Endothelial cell of umbilical vein (primary cell): ENCODE data around the gene NXPH4. TPM values are rescaled to one million over a fixed set of nuclear protein-coding genes. Genes with fewer than 3 reads are reported as not detected.

ENCODE experiments used
- BruUV-seq: library from RNA; stranded (reverse); fragments of 400-500 nt; replicated peaks from 2 replicates; lab custom pipeline; 2021; lab: Mats Ljungman, UMichigan
- CTCF ChIA-PET: fragments of 300-600, 350-600 bp; sonication (Branson Sonifier 250); formaldehyde crosslinking; loops from one replicate; lab custom pipeline; 2021; ENCODE audit warnings: antibody characterized with exemption, inconsistent platforms; lab: Charles Lee
- POLR2A ChIA-PET: fragments of 300-600, 350-600 bp; sonication (Branson Sonifier 250); formaldehyde crosslinking; loops from one replicate; lab custom pipeline; 2021; ENCODE audit warnings: antibody characterized with exemption, inconsistent platforms; lab: Charles Lee
- DNase-seq: peaks from one replicate; pipeline ENCODE4 v3.0.0-alpha.2; 2011; ENCODE audit warnings: low read depth, low spot score
- FAIRE-seq: peaks from 2 replicates; lab custom pipeline; 2011; peaks lifted over from hg19 to GRCh38; lab: Jason Lieb, UNC
- H2AFZ ChIP-seq: 2 replicates; pipeline ENCODE4 v1.6.0; 2012; ENCODE audit warnings: low read depth, low read length, control low read depth, inconsistent platforms
- H3K27ac ChIP-seq: 2 replicates; pipeline ENCODE4 v1.5.1; 2011; ENCODE audit warnings: low read depth, mild to moderate bottlenecking, control low read depth, low read length, moderate library complexity; ENCODE audit not compliant: insufficient read depth
- H3K27me3 ChIP-seq, 2 experiments: 2 replicates each; pipeline versions ENCODE4 v1.6.0 to v1.6.1; 2011; ENCODE audit warnings: low read length in 2 of 2, mixed read lengths in 1 of 2; ENCODE audit not compliant: control insufficient read depth in 2 of 2, insufficient read depth in 2 of 2
- H3K36me3 ChIP-seq, 2 experiments: 2 replicates in 1 of 2; 3 replicates in 1 of 2; pipeline ENCODE4 v1.5.1; 2011; ENCODE audit warnings: low read length in 2 of 2, mild to moderate bottlenecking in 1 of 2, moderate library complexity in 1 of 2; ENCODE audit not compliant: control insufficient read depth in 2 of 2, insufficient read depth in 2 of 2; ENCODE audit errors: extremely low read depth in 1 of 2
- H3K4me1 ChIP-seq: 3 replicates; pipeline ENCODE4 v1.5.1; 2011; ENCODE audit warnings: mild to moderate bottlenecking, low read length; ENCODE audit not compliant: control insufficient read depth, insufficient read depth; ENCODE audit errors: extremely low read depth
- H3K4me2 ChIP-seq: 2 replicates; pipeline ENCODE4 v1.6.1; 2011; ENCODE audit warnings: low read length, control low read depth, mixed read lengths; ENCODE audit not compliant: insufficient read depth
- H3K4me3 ChIP-seq, 3 experiments: fragments of 200-600 bp in 1 of 3; sonication (generic), shearing (Covaris generic) in 1 of 3; replicated peaks in 1 of 3; 2 replicates each; pipeline ENCODE4 v1.5.1; 2011 to 2016; ENCODE audit warnings: control low read depth in 3 of 3, low read length in 3 of 3, mild to moderate bottlenecking in 2 of 3, inconsistent platforms in 1 of 3, low read depth in 1 of 3, moderate library complexity in 1 of 3; ENCODE audit not compliant: insufficient read depth in 1 of 3
- H3K79me2 ChIP-seq: 2 replicates; pipeline ENCODE4 v1.6.0; 2012; ENCODE audit warnings: low read length, inconsistent platforms; ENCODE audit not compliant: control insufficient read depth, insufficient read depth
- H3K9ac ChIP-seq: replicated peaks from 2 replicates; pipeline ENCODE3; 2011; ENCODE audit warnings: low read length, control low read depth; ENCODE audit not compliant: insufficient read depth; ENCODE audit errors: extremely low read depth
- H3K9me1 ChIP-seq: replicated peaks from 3 replicates; pipeline ENCODE4 v1.6.0; 2011; ENCODE audit warnings: mild to moderate bottlenecking, low read length; ENCODE audit not compliant: control insufficient read depth, insufficient read depth; ENCODE audit errors: extremely low read depth
- H3K9me3 ChIP-seq: replicated peaks from 2 replicates; pipeline ENCODE4 v1.5.1; 2012; ENCODE audit warnings: low read length, inconsistent platforms; ENCODE audit not compliant: control insufficient read depth, insufficient read depth
- H4K20me1 ChIP-seq: replicated peaks from 2 replicates; pipeline ENCODE3; 2011; ENCODE audit warnings: mild to moderate bottlenecking, low read length; ENCODE audit not compliant: control insufficient read depth, insufficient read depth; ENCODE audit errors: extremely low read depth
- EZH2 ChIP-seq: IDR thresholded peaks from 2 replicates; pipeline ENCODE4 v1.6.1; 2012; ENCODE audit warnings: borderline replicate concordance, low read depth, mild to moderate bottlenecking, moderate library complexity, low read length, inconsistent platforms; ENCODE audit not compliant: severe bottlenecking
- FOS ChIP-seq: IDR thresholded peaks from 2 replicates; pipeline ENCODE4 v1.6.1; 2011; ENCODE audit warnings: mild to moderate bottlenecking, low read length, moderate library complexity, borderline replicate concordance; ENCODE audit not compliant: insufficient read depth
- GATA2 ChIP-seq: IDR thresholded peaks from 2 replicates; pipeline ENCODE4 v1.7.0; 2011; ENCODE audit warnings: low read depth, mild to moderate bottlenecking, moderate library complexity, mixed read lengths, low read length; ENCODE audit not compliant: insufficient read length, insufficient read depth
- JUN ChIP-seq: IDR thresholded peaks from 2 replicates; pipeline ENCODE4 v1.6.1; 2011; ENCODE audit warnings: borderline replicate concordance, low read depth; ENCODE audit not compliant: insufficient read length, insufficient read depth
- MYC ChIP-seq: IDR thresholded peaks from one replicate; pipeline ENCODE4 v1.6.1; 2011; ENCODE audit warnings: mild to moderate bottlenecking, low read depth, low read length
- POLR2A ChIP-seq: IDR thresholded peaks from 2 replicates; pipeline ENCODE4 v1.6.1; 2012; ENCODE audit warnings: low read depth, mild to moderate bottlenecking, control low read depth, low read length
- POLR2AphosphoS5 ChIP-seq: IDR thresholded peaks from 2 replicates; pipeline ENCODE4 v1.6.1; 2012; ENCODE audit warnings: low read depth, mild to moderate bottlenecking, control low read depth, low read length, moderate library complexity; ENCODE audit not compliant: insufficient read depth
- dilution Hi-C: fragments of 300-500 bp; cut with MboI; formaldehyde crosslinking; loops from one replicate; pipeline ENCODE4 v1.15.0; 2019; ENCODE audit warnings: low sequenced_read_pairs; ENCODE audit not compliant: extremely low pct_ligation_motif_present
- intact Hi-C: fragments of 100-400 bp; cut with micrococcal nuclease; formaldehyde crosslinking; loops from one replicate; pipeline ENCODE4 v1.10.0; 2022
- polyA plus RNA-seq, 4 experiments: library from polyadenylated mRNA; depleted of rRNA in 3 of 4; stranded (reverse) in 3 of 4; unstranded in 1 of 4; fragments of >200 nt; gene quantifications; 2 replicates each; pipeline versions ENCODE4 v1.2.1 to v1.2.3, GENCODE V29; 2011 to 2012; ENCODE audit warnings: missing spikeins in 1 of 4
- total RNA-seq: library from RNA; stranded (reverse); gene quantifications from 2 replicates; pipeline ENCODE4 v1.2.3, GENCODE V29; 2021
- TF ChIP-seq, protein P1 (sequence below): IDR thresholded peaks from 2 replicates; pipeline ENCODE4 v1.6.1; 2011; ENCODE audit not compliant: insufficient read depth, insufficient read length
- TF ChIP-seq, protein P2 (sequence below), 2 donors: IDR thresholded peaks; 1 replicate in 1 of 2; 2 replicates in 1 of 2; pipeline ENCODE4 v1.5.1; 2011; ENCODE audit warnings: low read length in 2 of 2, mild to moderate bottlenecking in 2 of 2, moderate library complexity in 2 of 2, control low read depth in 1 of 2, inconsistent platforms in 1 of 2, low read depth in 1 of 2; ENCODE audit not compliant: insufficient read depth in 1 of 2; ENCODE audit errors: extremely low read depth in 1 of 2

NXPH4 gene
- total and polyA plus RNA-seq, 2 donors (not counting 3 experiments of a cell fraction or from before 2014, with no cell fraction given): 0.07 TPM; not detected in 1

GRCh38 chr12:57258977-57259970 is 42.7 kb downstream of the NXPH4 start:
- no peaks in the 10 kb centered on the region for H3K4me1 ChIP-seq
- ChIA-PET CTCF (interaction anchor here (0.6 to 2.0 kb wide), 4 partner anchors 184 to 1206 kb away, joined by 3 to 10 read pairs (median 3); partner anchors contain the start of gene GLI1), POLR2A (no interaction called here)
- H3K9me3 ChIP-seq: no peaks in the 10 kb centered on the region
- no peaks in the 10 kb centered on the region for H4K20me1 ChIP-seq
- dilution Hi-C loops (no loop called here), intact Hi-C loops (no loop called here)
- H3K4me2 ChIP-seq: no peak overlapping the region
- H3K36me3 ChIP-seq: peaks cover 0 to 13% of the 10 kb centered on the region in 2 experiments
- H3K79me2 ChIP-seq: no peaks in the 10 kb centered on the region
- FAIRE-seq (no peak), DNase-seq (no peak)
- no peak overlapping the region for H2AFZ ChIP-seq
- no peak overlapping the region for H3K4me3 ChIP-seq
- no peaks in the 10 kb centered on the region for H3K27me3 ChIP-seq
- H3K9ac ChIP-seq: no peak overlapping the region
- no peak overlapping the region for H3K27ac ChIP-seq
- TF ChIP-seq POLR2AphosphoS5: no peak
- no peak for TF ChIP-seq POLR2A
- no peak for TF ChIP-seq MYC
- TF ChIP-seq, protein P1, sequence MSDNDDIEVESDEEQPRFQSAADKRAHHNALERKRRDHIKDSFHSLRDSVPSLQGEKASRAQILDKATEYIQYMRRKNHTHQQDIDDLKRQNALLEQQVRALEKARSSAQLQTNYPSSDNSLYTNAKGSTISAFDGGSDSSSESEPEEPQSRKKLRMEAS: no peak
- no peak for TF ChIP-seq JUN
- TF ChIP-seq FOS: no peak
- TF ChIP-seq, protein P2, sequence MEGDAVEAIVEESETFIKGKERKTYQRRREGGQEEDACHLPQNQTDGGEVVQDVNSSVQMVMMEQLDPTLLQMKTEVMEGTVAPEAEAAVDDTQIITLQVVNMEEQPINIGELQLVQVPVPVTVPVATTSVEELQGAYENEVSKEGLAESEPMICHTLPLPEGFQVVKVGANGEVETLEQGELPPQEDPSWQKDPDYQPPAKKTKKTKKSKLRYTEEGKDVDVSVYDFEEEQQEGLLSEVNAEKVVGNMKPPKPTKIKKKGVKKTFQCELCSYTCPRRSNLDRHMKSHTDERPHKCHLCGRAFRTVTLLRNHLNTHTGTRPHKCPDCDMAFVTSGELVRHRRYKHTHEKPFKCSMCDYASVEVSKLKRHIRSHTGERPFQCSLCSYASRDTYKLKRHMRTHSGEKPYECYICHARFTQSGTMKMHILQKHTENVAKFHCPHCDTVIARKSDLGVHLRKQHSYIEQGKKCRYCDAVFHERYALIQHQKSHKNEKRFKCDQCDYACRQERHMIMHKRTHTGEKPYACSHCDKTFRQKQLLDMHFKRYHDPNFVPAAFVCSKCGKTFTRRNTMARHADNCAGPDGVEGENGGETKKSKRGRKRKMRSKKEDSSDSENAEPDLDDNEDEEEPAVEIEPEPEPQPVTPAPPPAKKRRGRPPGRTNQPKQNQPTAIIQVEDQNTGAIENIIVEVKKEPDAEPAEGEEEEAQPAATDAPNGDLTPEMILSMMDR (IDR thresholded peaks at IDR 0.05; ENCODE audit: extremely low read depth in 1 of 2, insufficient read depth in 1 of 2, low read depth in 1 of 2, low read length in 2 of 2): no peak
- no peak for TF ChIP-seq EZH2
- TF ChIP-seq GATA2: no peak
- BruUV-seq: no TSS peak
- no peaks in the 10 kb centered on the region for H3K9me1 ChIP-seq
